Measurements from ENCODE around the gene EPHB2.

The EPHB2 gene

DNA sequence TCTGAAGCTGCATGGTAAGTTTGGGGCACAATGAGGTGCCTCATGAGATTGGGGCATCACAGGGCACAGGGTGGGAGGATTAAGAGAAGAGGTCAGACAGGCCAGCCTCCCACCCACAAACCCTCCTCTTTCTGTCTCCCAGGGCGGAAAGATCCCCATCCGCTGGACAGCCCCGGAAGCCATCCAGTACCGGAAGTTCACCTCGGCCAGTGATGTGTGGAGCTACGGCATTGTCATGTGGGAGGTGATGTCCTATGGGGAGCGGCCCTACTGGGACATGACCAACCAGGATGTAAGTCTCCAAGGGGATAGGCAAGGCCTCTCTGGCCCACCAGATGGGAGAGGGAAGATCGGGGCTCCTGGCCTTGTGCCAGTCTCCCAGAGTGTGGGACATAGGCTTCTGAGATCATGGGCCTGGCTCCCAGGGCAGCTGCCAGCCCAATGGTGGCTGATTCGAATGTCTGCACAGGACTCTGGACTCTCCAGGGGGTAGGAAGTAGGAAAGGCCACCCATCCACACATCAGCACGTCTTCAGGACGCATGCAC is 198.3 kb downstream of the EPHB2 start:
- no peak overlapping the region for H3K4me3 ChIP-seq (ENCODE audit: low read depth, low read length)
- no peak for DNase-seq (ENCODE audit: low read depth)
- TF ChIP-seq POLR2A (IDR thresholded peaks at IDR 0.05; ENCODE audit: extremely low read depth, insufficient read length), result no peak
- TF ChIP-seq CTCF (IDR thresholded peaks at IDR 0.05; ENCODE audit: low read depth, low read length), result no peak
- no peak for TF ChIP-seq MYC (IDR thresholded peaks at IDR 0.05; ENCODE audit: low read depth, low read length)
- TF ChIP-seq MAX (IDR thresholded peaks at IDR 0.05; ENCODE audit: low read depth, low read length), result no peak

GRCh38 chr1:22910286-22910685 is 199.6 kb downstream of the EPHB2 start:
- no peak for TF ChIP-seq CTCF (IDR thresholded peaks at IDR 0.05; ENCODE audit: low read depth, low read length)
- no peak for TF ChIP-seq MYC (IDR thresholded peaks at IDR 0.05; ENCODE audit: low read depth, low read length)
- DNase-seq (ENCODE audit: low read depth), result no peak
- no peak overlapping the region for H3K4me3 ChIP-seq (ENCODE audit: low read depth, low read length)

DNA sequence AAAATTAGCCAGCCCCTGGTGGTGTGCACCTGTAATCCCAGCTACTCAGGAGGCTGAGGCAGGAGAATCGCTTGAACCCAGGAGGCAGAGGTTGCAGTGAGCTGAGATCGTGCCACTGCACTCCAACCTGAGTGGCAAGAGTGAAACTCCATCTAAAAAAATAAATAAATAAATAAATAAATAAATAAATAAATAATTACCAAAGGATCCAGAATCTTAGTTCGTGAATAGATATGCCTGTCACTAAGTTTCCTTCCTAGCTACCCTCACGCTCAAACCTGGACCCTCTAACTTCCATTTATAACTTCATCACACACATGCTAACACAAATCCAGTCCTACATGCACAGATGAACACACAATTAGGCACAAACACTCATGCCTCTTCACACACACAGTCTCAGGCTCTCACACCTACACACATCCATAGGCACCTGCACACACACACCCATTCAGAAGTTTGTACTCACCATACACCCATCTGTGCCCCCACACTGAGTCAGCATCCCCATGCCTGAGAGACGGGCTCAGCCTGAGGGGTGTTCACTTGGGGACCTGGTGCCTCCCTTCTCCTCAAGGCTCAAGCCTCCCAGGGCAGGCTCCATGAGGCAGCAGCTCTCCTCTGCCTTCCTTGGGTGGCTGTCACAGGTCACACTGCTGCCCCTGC is 200.5 kb downstream of the EPHB2 start:
- no peak overlapping the region for H3K4me3 ChIP-seq (ENCODE audit: low read depth, low read length)
- no peak for DNase-seq (ENCODE audit: low read depth)
- TF ChIP-seq MYC (IDR thresholded peaks at IDR 0.05; ENCODE audit: low read depth, low read length), result no peak
- TF ChIP-seq CTCF (IDR thresholded peaks at IDR 0.05; ENCODE audit: low read depth, low read length), result no peak
- TF ChIP-seq POLR2A (IDR thresholded peaks at IDR 0.05; ENCODE audit: extremely low read depth, insufficient read length), result no peak
- no peak for TF ChIP-seq MAX (IDR thresholded peaks at IDR 0.05; ENCODE audit: low read depth, low read length)

- DNase-seq (ENCODE audit: low read depth), result no peak
- TF ChIP-seq MYC (IDR thresholded peaks at IDR 0.05; ENCODE audit: low read depth, low read length), result no peak
- TF ChIP-seq MAX (IDR thresholded peaks at IDR 0.05; ENCODE audit: low read depth, low read length), result no peak
- no peak for TF ChIP-seq CTCF (IDR thresholded peaks at IDR 0.05; ENCODE audit: low read depth, low read length)
- TF ChIP-seq POLR2A (IDR thresholded peaks at IDR 0.05; ENCODE audit: extremely low read depth, insufficient read length), result no peak
- no peak overlapping the region for H3K4me3 ChIP-seq (ENCODE audit: low read depth, low read length)
These were observed 201.7 kb downstream of the EPHB2 start for GRCh38 chr1:22912311-22912710.

- H3K4me3 ChIP-seq (ENCODE audit: low read depth, low read length), result no peak overlapping the region
These were observed 202.9 kb downstream of the EPHB2 start for GRCh38 chr1:22913421-22914141.

More at GRCh38 chr1:22913421-22914141, 202.9 kb downstream of the EPHB2 start:
- no peak for DNase-seq (ENCODE audit: low read depth)
- no peak for TF ChIP-seq MYC (IDR thresholded peaks at IDR 0.05; ENCODE audit: low read depth, low read length)
- no peak for TF ChIP-seq MAX (IDR thresholded peaks at IDR 0.05; ENCODE audit: low read depth, low read length)
- no peak for TF ChIP-seq POLR2A (IDR thresholded peaks at IDR 0.05; ENCODE audit: extremely low read depth, insufficient read length)
- TF ChIP-seq CTCF (IDR thresholded peaks at IDR 0.05; ENCODE audit: low read depth, low read length), result no peak
